CD4-positive, alpha-beta T cell treated with Interleukin-15 for 4 hours (primary cell): Measurements from ENCODE around the gene YTHDC1.
"Not testable (repeated sequence)": the region's sequence is repeated elsewhere in the genome, so short reads cannot be mapped to it uniquely, and the experiment has no call there.

Source experiments
- DNase-seq: peaks from one replicate; pipeline ENCODE4 v3.0.0-alpha.2; 2020; ENCODE audit warnings: low spot score

Gene YTHDC1

DNA sequence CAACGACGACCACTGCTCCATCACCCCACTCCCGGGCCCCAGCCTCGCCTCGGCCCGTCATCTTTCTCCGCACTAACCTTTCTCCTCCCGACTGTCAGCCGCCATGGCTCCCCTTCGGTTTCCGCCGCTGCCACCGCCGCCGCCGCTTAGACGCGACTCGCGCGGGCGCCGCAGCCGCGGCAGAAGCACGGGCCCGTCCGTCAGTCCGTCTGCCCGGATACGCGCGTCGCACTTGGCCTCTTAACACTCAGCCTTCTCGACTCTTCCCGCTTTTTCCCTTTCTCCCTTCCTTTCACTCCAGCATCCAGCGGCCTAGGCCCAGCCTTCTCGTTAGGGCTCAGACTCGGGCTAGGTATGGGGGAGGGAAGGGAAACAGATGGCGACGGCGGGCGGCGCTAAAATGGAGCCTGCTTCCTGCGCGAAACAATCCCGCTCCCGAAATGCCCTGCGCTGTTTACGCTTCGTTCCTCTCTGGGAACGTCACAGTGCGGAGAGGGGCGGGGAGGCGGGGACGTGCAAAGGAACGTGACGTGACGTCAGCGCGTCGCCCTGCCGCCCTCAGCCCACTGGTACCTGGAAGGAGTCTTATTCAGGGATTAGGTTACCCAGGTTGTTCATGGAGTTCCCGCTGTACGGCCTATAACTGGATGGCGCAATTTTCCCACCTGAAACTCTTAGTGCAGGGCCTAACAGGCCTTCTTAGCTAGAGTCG lies at the start of gene YTHDC1:
Gene YTHDC1 (minus strand): TSS at position 442 of the 712 bp plus-strand sequence. CDS start 337 bp downstream, at position 105.
- peak; percentile 93 for DNase-seq

DNA sequence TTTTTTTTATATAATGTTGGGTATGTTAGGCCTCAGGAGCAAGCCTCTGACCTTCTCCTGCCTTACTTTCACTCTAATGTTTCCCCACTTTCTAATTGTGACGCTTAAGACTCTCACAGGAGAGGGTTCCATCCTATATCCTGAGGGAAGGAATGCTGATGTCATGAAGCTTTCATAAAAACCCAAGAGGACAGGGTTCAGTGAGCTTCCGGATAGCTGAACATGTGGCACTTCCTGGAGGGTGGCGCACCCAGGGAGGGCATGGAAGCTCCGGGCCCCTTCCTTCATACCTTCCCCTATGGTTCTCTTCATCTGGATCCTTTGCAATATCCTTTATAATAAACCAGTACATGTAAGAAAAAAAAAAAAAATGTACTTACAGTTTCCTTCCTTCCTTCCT lies 49.4 kb upstream of the YTHDC1 start:
- DNase-seq: no peak

DNA sequence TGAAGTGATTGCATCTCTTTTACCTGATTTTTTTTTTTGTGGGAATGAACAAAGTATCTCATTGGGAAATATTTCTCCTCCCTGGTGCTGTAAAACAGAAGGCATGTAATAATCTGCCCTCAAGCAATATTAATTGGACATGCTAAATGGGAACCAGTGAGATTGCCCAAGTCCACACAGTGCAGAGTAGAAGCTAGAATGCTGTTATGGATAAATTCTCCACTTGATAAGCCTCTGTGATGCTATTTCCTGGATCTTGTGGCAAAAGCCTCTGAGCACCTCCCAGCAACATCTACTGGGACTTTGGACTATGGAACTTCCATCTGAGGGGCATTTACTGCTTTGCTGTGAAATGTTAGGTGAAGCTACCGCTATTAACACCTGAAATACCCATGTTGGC lies 46.9 kb upstream of the YTHDC1 start:
- no peak for DNase-seq

DNA sequence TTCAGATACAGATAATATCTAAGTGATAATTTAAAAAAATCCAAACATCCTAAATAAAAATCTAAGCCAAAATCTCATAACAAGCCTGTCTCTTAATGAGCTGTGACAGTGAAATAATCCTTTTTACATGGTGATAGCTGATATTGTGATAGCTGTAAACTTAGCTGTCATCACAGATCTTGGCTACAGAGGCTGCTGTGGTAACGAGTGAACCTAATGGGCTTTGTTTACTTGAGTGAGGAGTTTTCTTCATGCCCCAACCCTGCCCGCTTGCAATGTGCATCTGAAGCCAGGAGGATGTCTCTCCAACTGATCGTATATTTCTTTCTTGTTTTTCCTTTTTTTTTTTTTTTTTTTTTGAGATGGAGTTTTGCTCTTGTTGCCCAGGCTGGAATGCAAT lies 41.5 kb upstream of the YTHDC1 start:
- DNase-seq: no peak

DNA sequence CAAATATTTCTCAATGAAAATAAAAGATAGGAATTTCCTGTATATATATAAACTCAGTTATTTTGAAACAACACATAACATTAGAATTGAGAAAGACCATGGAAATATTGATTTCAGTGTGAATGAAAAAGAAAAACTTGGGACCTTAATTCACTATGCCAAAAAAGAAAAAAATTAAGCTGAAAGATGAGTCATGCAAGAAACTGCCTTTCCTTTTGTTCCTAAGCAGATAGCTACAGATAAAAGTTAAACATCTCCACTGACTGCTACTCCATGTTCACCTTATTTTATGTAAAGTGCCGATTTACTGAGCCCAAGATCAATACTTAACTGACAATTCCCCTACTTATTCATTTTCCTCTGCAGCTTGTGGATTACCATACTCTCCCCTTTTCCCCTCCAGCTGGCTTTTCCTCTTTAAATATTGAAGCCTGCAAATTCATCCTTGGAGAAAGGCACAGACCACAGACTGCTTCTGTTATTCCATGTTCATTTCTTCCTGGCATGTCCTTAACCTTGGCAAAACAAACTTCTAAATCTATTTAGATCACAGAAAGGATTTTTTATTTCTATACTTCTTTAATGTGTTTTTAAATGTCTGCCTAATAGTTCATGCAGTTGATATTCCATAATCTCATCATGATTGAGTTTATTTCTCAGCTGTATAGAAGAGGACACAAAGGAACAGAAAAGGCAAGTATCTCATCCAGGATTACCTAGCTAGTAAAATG lies 40.5 kb upstream of the YTHDC1 start:
- no peak for DNase-seq

DNA sequence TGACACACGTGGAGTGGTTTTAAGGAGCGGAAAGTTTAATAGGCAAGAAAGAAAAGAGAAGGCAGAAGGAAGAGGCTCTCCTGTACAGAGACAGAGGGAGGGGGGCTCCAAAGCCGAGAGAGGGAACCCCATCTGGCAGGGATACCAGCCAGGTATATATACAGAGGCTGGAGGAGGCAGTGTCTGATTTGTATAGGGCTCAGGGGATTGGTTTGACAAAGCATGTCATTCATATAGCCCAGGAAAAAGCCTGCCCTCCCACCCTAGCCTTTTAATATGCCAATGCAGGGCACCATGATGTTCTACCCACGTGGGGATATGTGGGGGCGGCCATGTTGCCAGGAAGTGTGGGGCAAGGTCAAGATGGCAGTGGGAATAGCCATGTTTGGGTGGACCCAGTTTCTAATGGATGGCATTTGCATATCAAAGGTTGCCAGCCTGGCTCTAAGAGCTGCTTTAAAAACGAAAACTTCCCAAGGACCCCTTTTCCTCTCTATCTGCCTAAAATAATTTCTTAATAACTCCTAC lies 39.6 kb upstream of the YTHDC1 start:
- not testable (repeated sequence) for DNase-seq

DNA sequence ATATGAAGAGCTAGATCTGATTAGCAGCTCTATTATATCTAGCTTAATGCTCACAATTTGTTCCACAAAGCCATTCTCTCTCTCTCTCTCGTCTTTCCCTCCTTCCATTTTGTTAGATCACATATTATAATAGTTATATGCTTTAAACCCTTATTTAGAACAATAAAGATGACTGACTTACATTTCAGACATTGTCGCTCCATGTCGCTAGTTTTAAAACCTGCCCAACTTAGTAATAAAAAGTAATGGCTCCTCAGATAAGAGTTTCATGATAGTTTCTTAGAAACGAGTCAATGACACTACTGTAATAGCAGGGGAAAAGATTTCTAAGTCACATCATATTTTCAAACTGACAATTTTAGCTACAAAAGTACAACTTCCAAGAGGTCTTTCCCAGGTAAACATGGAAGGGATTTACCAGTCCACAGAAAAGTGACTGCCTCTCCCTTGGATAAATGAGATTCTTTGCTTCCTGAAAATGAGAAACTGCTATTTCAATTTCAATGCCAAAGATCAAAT lies 38.5 kb upstream of the YTHDC1 start:
- no peak for DNase-seq

DNA sequence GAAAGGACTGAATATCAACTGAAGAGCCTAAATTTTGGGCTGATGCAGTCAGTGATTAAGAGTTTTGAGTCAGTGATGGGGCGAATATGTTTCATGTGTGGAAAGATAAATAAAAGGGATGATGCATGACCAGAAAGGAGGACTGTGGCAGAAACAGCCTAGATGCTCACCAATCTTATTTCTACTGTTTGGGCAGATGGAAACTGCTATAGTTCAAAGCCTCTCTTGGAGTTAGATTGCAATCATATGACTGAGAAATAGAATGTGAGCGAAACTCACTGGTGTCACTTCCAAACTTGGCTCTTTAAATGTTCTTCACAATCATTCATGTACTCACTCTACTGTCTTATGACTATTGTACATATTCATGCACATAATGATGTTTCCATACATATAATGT lies 35.4 kb upstream of the YTHDC1 start:
- no peak for DNase-seq

DNA sequence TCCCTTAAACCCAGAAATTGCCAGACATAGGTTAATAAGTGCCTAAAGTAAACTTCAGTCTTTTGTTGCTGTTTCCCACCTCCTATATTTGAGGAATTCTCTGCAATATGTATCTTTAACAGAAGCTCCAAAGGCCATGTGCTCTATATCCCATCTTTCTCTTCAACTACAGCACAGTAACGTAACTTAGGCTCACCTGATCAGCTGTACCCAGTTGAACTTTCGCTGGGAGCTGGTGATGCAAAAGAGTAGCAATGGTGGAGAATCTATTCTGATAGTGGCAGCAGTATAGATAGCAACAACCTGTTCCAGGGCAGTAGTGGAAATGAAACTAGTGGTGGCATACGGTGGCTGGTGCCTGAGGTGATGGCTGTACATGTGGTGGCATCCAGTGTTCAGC lies 33.2 kb upstream of the YTHDC1 start:
- DNase-seq: no peak

DNA sequence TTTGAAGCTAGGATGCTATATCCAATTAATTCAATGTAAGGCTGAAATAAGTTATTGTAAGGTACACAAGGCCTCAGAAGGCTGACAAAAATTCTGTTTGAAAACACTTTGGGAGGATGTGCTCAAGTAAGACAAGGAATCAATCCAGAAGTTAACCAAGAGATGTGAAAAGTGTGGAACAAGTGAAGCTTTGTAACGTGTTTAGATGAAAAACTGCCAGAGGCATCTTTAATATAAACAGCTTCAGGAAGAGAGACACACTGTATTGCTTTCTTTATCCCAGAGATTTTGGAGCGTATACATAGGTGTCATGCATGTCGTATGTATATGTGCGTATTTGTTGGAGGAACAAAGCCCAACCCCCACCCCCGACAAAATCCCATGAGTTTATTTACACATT lies 28.3 kb upstream of the YTHDC1 start:
- no peak for DNase-seq

DNA sequence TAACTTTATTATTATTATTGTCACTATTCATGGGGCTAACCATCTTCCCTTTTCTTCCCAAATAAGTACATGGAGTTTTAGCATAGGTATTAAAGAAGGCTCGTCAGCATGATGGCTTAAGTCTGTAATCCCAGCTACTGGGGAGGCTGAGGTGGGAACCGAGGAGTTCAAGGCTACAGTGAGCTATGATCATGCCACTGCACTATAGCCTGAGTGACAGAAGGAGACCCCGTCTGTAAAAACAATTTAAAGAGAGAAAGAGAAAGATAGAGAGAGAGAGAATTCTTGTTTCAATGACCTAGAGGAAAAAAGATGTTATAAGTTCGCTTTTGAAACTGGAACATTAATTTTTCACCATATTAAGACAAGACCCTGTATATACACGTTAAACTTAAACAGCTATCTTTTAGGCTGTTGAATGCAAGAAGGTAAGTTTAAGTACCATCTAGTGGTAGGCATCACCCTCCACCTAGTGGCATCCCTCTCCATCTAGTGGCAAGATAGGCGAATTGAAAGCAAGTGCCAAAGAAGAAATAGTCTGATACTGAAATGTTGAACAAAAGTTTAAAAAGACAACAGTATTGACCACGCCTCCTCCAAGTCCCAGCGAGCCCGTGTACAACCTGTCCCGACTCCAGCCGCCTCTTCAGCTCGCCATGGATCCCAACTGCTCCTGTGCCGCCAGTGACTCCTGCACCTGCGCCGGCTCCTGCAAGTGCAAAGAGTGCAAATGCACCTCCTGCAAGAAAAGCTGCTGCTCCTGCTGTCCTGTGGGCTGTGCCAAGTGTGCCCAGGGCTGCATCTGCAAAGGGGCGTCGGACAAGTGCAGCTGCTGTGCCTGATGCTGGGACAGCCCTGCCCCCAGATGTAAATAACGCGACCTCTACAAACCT lies 26.0 kb upstream of the YTHDC1 start:
- DNase-seq: peak; percentile 71

DNA sequence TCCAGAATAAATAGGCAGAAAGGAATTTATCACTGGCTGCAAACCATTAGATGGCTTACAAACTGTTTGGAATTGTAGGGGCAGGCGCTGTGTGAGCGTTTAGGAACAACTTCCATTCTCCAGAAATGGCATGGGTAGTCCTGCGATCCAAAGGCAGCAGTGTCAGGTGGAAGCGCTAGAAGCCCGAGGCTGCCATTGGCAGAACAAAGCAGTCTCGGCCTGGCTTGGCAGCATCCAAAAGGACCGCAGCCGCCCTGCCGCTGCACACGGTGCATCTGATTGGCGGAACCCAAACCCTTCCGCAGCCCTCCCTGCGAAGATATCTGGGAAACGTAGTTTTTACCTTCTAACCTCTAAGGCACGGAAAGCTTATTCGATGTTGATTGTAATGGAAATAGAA lies 23.6 kb upstream of the YTHDC1 start:
- DNase-seq: peak; percentile 70

DNA sequence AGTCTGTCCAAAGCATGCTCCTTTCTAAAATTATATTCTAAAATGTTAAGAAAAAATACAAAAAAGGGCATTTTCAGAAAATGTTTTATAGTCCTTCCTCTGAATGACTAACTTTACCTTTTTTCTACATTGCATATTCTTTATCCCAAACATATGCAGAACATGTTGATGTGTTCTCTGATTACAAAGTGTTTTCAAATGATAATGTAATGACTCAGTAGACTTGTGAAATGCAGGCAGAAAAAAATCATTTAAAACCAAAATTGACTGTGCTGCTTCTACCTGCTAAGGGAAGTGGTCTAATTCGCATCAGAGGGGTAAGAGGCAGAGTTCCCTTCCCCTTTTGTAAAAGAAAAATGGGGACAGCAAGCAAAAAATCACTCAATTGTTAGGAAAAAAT lies 22.7 kb upstream of the YTHDC1 start:
- no peak for DNase-seq

DNA sequence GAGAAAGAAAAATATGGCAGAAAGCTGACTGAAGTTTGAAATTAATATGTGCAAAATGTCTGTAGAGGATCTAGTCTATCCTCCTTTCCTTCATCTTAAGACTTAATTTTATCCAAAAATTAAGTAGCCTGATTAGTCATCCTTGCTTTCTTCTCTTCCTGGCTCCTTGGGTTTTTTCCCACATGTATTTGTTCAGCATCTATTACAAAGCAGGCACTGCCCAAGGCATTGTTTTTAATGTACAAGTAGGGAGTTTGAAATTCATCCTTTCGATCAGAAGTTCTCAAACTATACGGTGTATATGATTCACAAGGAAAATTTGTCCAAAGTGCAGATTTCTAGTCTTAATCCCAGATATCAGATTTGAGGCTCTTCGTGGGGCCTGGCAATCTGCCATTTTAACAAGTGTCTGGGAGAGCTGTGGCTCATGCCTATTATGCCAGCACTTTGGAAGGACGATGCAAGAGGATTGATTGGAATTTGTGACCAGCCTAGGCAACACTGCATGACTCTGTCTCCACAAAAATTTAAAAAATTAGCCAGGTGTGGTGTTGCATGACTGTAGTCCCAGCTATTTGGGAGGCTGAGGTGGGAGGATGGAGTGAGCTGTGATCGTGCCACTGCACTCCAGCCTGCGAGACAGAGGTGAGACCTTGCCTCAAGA lies 19.4 kb upstream of the YTHDC1 start:
- DNase-seq: no peak

DNA sequence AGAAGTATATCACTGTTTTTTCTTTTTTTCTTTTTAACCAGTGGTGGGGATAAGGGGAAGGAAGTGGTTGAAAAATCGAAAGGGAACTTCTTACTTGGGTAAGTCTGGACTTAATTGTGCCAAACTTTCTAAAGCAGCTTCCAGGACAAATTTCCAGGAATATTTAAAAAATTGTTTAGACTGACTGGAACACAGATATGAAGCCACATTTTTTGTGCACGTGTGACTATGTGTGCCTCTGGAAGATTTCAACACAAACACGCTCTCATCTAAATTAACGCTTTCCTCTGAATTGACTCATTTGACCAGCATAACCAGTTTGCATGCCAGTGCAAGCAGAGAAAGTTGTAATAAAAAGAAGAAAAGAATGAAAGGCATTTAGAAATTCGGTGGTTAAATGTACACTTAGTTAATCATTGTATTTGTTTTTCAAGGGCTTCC lies 18.8 kb upstream of the YTHDC1 start:
- DNase-seq: no peak

DNA sequence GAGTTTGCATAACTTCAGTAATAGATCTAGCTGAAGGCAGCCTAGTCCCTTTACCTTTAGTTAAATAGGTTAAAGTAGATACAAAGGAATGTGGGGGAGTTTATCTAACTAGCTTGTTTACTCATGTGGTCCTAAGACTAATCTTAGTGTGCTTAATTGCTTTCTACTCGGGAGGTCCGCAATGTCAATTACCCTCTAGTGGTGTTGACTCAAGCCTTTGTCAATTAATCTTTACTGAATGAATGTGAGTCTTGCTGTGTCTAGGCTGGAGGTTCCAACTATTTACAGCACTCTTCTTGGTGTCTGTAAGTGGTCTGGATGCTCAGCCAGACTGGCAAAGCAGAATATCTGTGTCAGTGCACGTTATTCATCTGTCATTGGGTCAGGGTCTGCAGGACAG lies 17.9 kb upstream of the YTHDC1 start:
- no peak for DNase-seq

DNA sequence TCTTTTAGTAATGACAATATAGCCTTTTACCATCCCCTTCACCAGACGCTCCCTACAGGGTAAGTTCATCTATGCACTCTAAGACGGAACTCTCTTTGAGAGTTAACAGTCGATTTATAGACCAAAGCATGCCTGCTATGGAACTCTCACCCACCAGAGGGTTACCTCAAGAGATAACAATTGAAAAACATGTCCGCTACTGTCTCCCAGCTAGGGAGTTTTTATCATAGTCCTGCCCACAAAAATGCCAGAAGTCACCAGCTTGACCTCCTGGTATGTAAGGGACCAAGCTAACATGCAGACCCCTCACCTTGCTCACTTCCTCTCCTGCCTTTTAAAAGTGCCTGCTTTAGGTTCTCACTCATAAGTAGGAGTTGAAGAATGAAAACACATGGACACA lies 16.7 kb upstream of the YTHDC1 start:
- no peak for DNase-seq

DNA sequence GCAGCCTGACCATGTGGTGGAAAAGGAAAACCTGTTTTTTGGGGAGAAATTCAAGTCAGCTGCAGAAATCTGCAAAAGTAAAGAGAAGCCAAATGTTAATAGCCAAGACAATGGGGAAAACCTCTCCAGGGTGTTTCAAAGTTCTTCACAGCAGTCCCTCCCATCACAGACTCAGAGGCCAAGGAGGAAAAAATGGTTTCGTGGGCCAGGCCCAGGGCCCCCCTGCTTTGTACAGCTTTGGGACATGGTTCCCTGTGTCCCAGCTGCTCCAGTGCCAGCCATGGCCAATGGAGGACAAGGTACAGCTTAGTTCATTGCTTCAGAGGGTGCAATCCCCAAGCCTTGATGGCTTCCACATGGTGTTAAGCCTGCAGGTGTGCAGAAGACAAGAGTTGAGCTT lies 15.2 kb upstream of the YTHDC1 start:
- DNase-seq: no peak

DNA sequence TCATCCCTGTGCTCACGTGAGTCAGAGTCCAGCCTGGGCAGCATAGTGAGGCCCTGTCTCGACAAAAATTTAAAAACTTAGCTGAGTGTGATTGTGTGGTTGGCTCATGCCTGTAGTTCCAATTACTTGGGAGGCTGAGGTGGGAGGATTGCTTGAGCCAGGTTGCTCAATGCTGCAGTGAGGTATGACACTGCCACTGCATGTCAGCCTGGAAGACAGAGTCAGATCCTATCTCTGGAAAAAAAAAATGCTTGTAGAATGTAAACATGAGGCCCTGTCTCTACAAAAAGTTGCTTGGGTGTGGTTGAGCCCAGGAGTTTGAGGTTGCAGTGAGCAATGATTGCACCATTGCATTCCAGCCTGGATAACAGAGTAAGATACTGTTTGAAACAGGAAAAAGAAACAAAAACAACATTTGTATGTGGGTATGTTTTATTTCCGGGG lies 11.3 kb upstream of the YTHDC1 start:
- DNase-seq: no peak

DNA sequence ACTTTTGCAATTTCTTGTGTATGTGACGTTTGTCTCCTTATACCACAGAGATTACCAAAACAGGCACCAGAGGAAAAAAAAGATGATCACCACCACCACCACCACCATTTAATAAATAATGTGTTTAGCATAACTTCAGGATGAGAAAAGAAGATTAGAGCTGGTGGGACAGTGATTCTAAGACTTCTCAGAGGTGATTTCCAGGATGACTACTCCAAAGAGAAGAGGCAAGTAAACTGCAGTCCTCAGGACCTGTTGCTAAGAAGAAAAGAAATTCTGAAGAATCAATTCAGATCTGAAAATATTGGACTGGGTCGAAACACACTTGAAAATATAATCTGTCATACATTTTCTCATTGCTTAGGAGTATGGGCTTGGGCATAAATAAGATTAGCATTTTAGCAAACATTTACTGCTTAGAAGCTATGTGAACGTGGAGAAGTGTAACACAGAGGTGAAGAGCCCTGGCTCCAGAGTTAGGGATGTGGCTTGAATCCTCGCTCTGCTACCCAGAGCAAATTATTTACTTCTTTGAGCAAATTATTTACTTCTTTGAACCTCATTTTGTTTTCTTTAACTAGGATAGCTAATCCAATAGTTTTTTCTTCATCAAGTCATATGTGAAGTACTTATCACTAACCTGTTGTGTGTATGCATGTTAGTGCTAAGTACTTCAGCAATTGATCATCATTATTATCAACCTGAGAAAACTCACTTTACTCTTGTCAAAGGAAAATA lies 10.5 kb upstream of the YTHDC1 start:
- no peak for DNase-seq

DNA sequence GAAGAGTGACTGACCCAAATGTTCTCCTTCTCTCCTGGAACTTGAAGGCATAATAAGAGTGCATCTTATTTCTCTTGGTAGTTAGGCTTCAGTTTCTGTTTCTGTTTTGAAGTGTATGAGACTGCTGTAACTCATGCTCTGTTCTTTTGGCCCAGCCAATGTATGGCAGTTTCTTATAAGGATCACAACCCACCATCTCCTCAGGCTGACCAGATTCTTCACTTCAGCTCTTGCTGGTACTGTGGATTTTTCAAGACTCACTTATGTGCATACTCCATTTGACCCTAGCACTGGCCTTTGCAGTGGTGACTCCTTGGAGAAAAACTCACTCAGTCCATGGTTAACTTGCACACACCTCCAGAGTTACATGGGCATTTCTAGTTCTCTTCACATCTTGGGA lies 9.6 kb upstream of the YTHDC1 start:
- no peak for DNase-seq
